HTR-8/SVneo (cell line): Measurements from ENCODE around the gene SLC7A10.
"Not testable (repeated sequence)": the region's sequence is repeated elsewhere in the genome, so short reads cannot be mapped to it uniquely, and the experiment has no call there.

Experiments used
- DNase-seq: peaks from one replicate; pipeline ENCODE4 v3.0.0; 2011; ENCODE audit warnings: low spot score, mixed read lengths; ENCODE audit not compliant: insufficient read length
- FAIRE-seq: peaks from 2 replicates; lab custom pipeline; 2011; peaks lifted over from hg19 to GRCh38; lab: Jason Lieb, UNC

The SLC7A10 gene

GRCh38 chr19:33189453-33189852, 36.2 kb downstream of the SLC7A10 start:
- FAIRE-seq: no peak
- DNase-seq: no peak

GRCh38 chr19:33187183-33187540, 38.5 kb downstream of the SLC7A10 start:
- no peak for DNase-seq
- FAIRE-seq: no peak

DNA sequence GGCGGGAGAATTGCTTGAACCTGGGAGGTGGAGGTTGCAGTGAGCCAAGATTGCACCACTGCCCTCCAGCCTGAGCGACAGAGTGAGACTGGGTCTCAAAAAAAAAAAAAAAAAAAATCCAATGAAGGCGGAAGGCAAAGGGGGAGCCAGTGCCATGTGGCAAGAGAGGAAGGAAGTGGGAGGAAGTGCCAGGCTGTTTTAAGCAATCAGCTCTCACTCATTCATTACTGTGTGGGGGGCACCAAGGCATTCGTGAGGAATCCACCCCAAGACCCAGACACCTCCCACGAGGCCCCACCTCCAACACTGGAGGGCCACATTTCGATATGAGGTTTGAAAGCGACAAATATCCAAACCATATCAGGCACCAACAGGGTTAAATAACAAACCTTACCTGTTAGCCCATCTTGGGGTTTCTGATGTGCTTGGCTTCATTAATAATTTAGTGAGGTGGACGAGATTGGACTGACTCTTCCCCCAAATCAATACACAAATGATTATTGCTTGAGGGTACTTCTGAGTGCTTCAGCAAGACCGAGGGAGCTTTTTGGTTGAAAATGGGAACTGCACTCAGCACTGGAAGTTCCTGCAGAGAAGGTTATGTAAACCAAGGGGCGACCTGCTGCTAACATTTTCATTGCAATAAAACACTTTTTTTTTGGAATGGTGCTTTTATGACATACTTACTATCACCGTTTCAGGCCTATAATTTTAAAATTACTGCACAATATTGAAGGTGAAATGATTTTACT, 39.0 kb downstream of the SLC7A10 start:
- DNase-seq: no peak
- FAIRE-seq: no peak

DNA sequence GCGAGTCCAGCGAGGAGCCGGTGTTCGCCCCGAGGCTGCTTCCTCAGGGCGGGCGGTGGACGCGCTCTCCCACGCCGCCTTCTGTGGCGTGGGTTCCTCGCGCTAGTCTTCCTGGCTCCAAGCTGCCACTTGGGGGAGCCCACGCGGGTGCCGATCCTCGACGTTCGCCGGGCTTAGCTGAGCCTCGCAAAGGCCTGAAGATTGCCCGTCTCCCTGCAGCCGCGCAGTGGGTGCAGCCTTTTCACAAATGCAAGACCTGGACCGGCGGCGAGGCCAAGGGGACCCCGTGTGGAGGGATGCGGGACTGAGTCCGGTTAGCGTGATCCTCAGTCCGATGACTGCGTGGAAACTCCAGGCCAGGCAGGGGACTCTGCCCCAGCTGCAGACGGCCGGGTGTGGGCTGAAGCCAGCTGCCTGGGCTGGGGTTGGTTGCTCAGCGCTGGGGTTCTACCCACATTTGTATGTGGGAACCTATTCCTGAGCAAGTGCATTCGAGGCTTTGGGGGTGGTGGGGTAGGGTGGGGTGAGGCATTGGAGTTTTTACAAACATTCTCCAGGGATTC, 48.2 kb downstream of the SLC7A10 start:
- FAIRE-seq: no peak
- peak; percentile 45 for DNase-seq

- DNase-seq: peak; percentile 96
- peak; percentile 96 for FAIRE-seq
Observed at GRCh38 chr19:33176670-33177416, 48.8 kb downstream of the SLC7A10 start.

GRCh38 chr19:33175886-33176669, 49.6 kb downstream of the SLC7A10 start:
- FAIRE-seq (no peak), DNase-seq (peak; percentile 26)

DNA sequence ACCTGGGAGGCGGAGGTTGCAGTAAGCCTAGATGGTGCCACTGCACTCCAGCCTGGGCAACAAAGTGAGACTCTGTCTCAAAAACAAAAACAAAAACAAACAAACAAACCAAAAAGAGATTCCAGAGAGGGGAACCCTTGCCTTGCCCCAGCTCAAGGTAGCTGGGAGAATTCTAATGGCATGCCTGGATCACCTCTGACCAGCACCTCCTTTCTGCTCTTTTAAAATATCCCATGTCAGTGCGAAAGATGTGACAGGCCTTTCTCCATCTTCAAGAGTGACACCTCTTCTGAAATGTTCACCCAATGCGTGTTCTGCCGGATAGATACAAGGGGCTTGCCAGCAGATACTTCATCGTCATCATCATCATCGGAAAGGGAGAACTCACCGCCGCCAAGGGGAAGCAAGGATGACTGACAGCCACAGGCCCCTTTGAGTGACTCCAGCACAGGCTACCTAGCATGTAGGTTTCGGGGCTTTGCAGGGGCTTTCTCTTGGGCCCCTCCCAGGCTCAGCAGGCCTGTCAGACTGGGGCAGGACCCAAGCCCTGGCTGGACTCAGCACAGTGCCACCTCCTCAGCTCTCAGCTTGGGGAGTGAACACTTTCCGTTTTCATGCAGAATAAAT, 50.4 kb downstream of the SLC7A10 start:
- FAIRE-seq: no peak
- DNase-seq: no peak

- DNase-seq (no peak), FAIRE-seq (no peak)
Observed at GRCh38 chr19:33174186-33174585, 51.5 kb downstream of the SLC7A10 start.

DNA sequence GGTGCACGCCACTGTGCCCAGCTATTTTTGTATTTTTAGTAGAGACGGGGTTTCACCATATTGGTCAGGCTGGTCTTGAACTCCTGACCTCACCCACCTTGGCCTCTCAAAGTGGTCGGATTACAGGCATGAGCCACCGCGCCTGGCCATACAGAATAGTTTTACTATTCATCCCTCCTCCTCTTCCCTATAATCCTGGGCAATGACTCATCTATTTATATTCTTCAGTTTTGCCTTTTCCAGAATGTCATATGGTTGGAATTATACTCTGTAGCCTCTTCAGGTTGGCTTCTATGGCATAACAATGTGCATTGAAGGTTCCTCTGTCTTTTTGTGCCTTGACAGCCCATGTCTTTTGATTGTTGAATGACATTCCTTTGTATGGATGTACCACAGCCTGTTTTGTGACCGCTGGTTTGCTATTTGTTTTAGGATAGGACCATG, 53.7 kb downstream of the SLC7A10 start:
- FAIRE-seq (peak; percentile 65), DNase-seq (no peak)

DNA sequence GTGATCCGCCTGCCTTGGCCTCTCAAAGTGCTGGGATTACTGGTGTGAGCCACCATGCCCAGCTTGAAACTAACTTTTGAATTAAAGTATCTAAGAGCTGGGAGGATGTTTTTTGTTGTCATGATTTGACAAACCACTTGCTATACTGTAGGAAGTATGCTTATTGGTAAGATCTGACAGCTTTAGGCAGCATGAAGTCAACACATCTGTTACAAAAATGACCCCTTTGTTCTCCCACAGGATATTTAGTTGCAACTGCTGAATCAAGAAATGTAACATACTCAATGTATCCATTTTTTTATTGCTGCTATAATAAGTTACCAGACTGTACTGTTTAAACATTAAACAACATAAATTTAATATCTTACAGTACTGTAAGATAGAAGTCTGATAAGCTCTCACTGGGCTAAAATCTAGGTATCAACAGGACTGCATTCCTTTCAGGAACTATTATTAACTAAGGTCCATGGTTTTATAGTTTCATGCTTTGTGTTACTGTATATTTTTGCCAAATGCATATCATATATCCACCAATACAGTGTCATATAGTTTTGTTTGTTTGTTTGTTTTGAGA, 54.3 kb downstream of the SLC7A10 start:
- DNase-seq (no peak), FAIRE-seq (no peak)

DNA sequence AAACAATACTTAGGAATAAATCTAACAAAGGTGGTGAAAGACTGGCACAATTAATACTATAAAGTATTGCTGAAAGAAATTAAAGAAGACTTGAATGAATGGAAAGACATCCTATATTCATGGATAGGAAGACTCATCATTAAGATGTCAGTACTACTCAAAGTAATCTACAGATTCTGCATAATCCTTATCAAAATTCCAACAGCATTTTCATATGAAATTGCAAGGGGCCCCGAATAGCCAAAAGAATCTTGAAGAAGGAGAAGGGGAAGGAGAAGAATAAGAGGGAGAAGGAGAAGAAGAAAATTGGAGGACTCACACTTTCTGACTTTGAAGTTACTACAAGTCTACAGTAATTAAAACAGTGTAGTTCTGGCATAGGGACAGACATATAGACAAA, 57.1 kb downstream of the SLC7A10 start:
- FAIRE-seq (no peak), DNase-seq (no peak)

- FAIRE-seq (no peak), DNase-seq (no peak)
Observed at GRCh38 chr19:33167438-33167837, 58.2 kb downstream of the SLC7A10 start.

- FAIRE-seq, DNase-seq: not testable (repeated sequence)
Observed at GRCh38 chr19:33166037-33166436, 59.6 kb downstream of the SLC7A10 start.

- FAIRE-seq (no peak), DNase-seq (no peak)
Observed at GRCh38 chr19:33163481-33163880, 62.2 kb downstream of the SLC7A10 start.

GRCh38 chr19:33161201-33161600, 64.4 kb downstream of the SLC7A10 start:
- no peak for FAIRE-seq
- no peak for DNase-seq

DNA sequence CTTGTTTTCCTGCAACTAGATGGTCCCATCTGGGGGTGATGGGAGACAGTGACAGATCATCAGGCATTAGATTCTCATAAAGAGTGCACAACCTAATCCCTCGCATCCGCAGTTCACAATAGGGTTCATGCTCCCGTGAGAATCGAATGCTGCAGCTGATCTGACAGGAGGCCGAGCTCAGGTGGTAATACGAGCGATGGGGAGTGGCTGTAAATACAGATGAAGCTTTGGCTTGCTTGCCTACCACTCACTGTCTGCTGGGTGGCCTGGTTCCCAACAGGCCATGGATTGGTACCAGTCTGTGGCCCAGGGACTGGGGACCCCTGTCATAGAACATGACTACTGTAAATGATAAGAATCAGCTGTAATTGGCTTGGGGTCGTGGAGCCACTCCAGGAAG, 65.8 kb downstream of the SLC7A10 start:
- DNase-seq (no peak), FAIRE-seq (no peak)

GRCh38 chr19:33159149-33159548, 66.5 kb downstream of the SLC7A10 start:
- no peak for DNase-seq

More at GRCh38 chr19:33159149-33159548, 66.5 kb downstream of the SLC7A10 start:
- no peak for FAIRE-seq
